Transverse colon (tissue), 4 donors: ENCODE data around the gene CACNA1E. TPM values are rescaled to one million over a fixed set of nuclear protein-coding genes. Genes with fewer than 3 reads are reported as not detected.

Source experiments
- DNase-seq: peaks from one replicate; pipeline ENCODE4 v3.0.0-alpha.2; 2019
- H3K27ac ChIP-seq, 4 donors: fragments of 200-600 bp; sonication (generic); 2 replicates each; pipeline ENCODE4 v1.5.1; 2016 to 2018; ENCODE audit warnings: inconsistent platforms in 4 of 4
- H3K27me3 ChIP-seq: fragments of 200-600 bp; sonication (generic); 2 replicates; pipeline ENCODE4 v1.5.1; 2017; ENCODE audit warnings: inconsistent platforms
- H3K36me3 ChIP-seq, 4 donors: fragments of 200-600 bp; sonication (generic); 2 replicates each; pipeline ENCODE4 v1.5.1; 2017 to 2019; ENCODE audit warnings: inconsistent platforms in 4 of 4
- H3K4me1 ChIP-seq, 4 donors: fragments of 200-600 bp; sonication (generic); 2 replicates each; pipeline ENCODE4 v1.5.1; 2017 to 2020; ENCODE audit warnings: inconsistent platforms in 4 of 4
- H3K4me3 ChIP-seq, 4 donors: fragments of 200-600 bp; sonication (generic); 1 replicate in 1 of 4; 2 replicates in 3 of 4; pipeline versions ENCODE4 v1.5.1 to v1.6.1; 2017 to 2019; ENCODE audit warnings: inconsistent platforms in 4 of 4
- H3K9me3 ChIP-seq, 2 donors: fragments of 200-600 bp; sonication (generic); 2 replicates each; pipeline ENCODE4 v1.5.1; 2017 to 2019; ENCODE audit warnings: inconsistent platforms in 2 of 2
- CTCF ChIP-seq, 5 experiments: fragments of 200-600 bp in 3 of 5; fragments of 450-650 bp in 2 of 5; sonication (generic) in 3 of 5; IDR thresholded peaks; 1 replicate in 2 of 5; 2 replicates in 3 of 5; pipeline ENCODE4 v1.5.1; 2016 to 2017; ENCODE audit warnings: antibody characterized with exemption in 5 of 5, inconsistent platforms in 3 of 5, mild to moderate bottlenecking in 2 of 5, moderate library complexity in 1 of 5
- EP300 ChIP-seq: sonication (generic); formaldehyde crosslinking; IDR thresholded peaks from one replicate; pipeline ENCODE4 v1.6.1; 2017; ENCODE audit warnings: antibody characterized with exemption, low read depth
- POLR2A ChIP-seq: fragments of 450-650 bp; IDR thresholded peaks from one replicate; pipeline ENCODE4 v1.6.1; 2016; ENCODE audit warnings: antibody characterized with exemption, mild to moderate bottlenecking, moderate library complexity
- POLR2AphosphoS5 ChIP-seq, 3 donors: sonication (generic); formaldehyde crosslinking; IDR thresholded peaks; one replicate each; pipeline ENCODE4 v1.6.1; 2016; ENCODE audit warnings: antibody characterized with exemption in 3 of 3
- WGBS, 2 donors: methylation state at CpG; one replicate each; pipeline ENCODE4 v1.1.5; 2018; ENCODE audit warnings: low coverage in 1 of 2; 5-methylcytosine and 5-hydroxymethylcytosine counted together
- in situ Hi-C, 4 donors: fragments of 200-750 bp; cut with MboI; loops; one replicate each; pipeline versions ENCODE4 v1.15.0 to v1.15.1; 2017; ENCODE audit warnings: low sequenced_read_pairs in 3 of 4, low pct_ligation_motif_present in 1 of 4, low pct_unique_long_range_greater_than_20kb in 1 of 4
- intact Hi-C: fragments of 100-400 bp; cut with DNase I; formaldehyde crosslinking; loops from one replicate; pipeline ENCODE4 v1.15.1; 2023; ENCODE audit warnings: low total_unique reads
- total RNA-seq, 4 donors: library from RNA; depleted of rRNA; stranded (reverse); fragments of >200 nt; gene quantifications; one replicate each; pipeline ENCODE4 v1.1.0, GENCODE V29; 2016

The CACNA1E gene
- total RNA-seq, 4 donors from 2014 or later: under 0.01 to 0.16 (median 0.14) TPM; not detected in 1

GRCh38 chr1:181630398-181630797 lies 147.1 kb downstream of the CACNA1E start:
- in situ Hi-C loops: no loop called here

GRCh38 chr1:181630838-181631237 lies 147.5 kb downstream of the CACNA1E start:
- no peak overlapping the region for H3K27ac ChIP-seq
- H3K4me3 ChIP-seq: no peak overlapping the region
- WGBS, 2 donors: 80% methylated on average over 3 of the region's 3 CpGs; no CpG with 5 or more reads in 1 of the 2 donors
- DNase-seq: no peak
- in situ Hi-C loops (no loop called here), intact Hi-C loops (no loop called here)
- no peaks in the 10 kb centered on the region for H3K27me3 ChIP-seq
- peaks cover 0 to 15% (median 2%) of the 10 kb centered on the region in 4 donors for H3K4me1 ChIP-seq
- H3K9me3 ChIP-seq: no peaks in the 10 kb centered on the region
- H3K36me3 ChIP-seq: no peaks in the 10 kb centered on the region
- TF ChIP-seq POLR2AphosphoS5 (IDR thresholded peaks at IDR 0.05): no peak
- TF ChIP-seq CTCF (IDR thresholded peaks at IDR 0.05): no peak

More at GRCh38 chr1:181630398-181630797, 147.1 kb downstream of the CACNA1E start:
- TF ChIP-seq POLR2AphosphoS5 (IDR thresholded peaks at IDR 0.05) (no peak), CTCF (IDR thresholded peaks at IDR 0.05) (no peak), EP300 (no peak), POLR2A (no peak)
- no peak for DNase-seq
- Histone ChIP-seq H3K27ac (no peak overlapping the region), H3K4me1 (peaks cover 0 to 15% (median 2%) of the 10 kb centered on the region in 4 donors), H3K36me3 (no peaks in the 10 kb centered on the region), H3K9me3 (no peaks in the 10 kb centered on the region), H3K4me3 (no peak overlapping the region), H3K27me3 (no peaks in the 10 kb centered on the region)
- intact Hi-C loops: no loop called here
- 62 to 100% methylated on average over 1 to 2 of the region's 2 CpGs for WGBS, 2 donors

GRCh38 chr1:181632492-181632891 lies 149.2 kb downstream of the CACNA1E start:
- intact Hi-C loops (no loop called here), in situ Hi-C loops (no loop called here)
- H3K27ac ChIP-seq: peak overlapping the region in 3 of 4 donors; percentile 47 to 66 (median 59)
- no peak overlapping the region for H3K4me3 ChIP-seq
- no peaks in the 10 kb centered on the region for H3K9me3 ChIP-seq
- peaks cover 0 to 7% (median 2%) of the 10 kb centered on the region in 4 donors for H3K4me1 ChIP-seq
- no peaks in the 10 kb centered on the region for H3K36me3 ChIP-seq
- 35 to 38% methylated on average over 1 of the region's 1 CpG for WGBS, 2 donors
- TF ChIP-seq POLR2A (no peak), CTCF (IDR thresholded peaks at IDR 0.05) (peak in 2 of 5 experiments; percentile 17 to 24), POLR2AphosphoS5 (IDR thresholded peaks at IDR 0.05) (no peak), EP300 (no peak)
- H3K27me3 ChIP-seq: peaks cover 1% of the 10 kb centered on the region
- no peak for DNase-seq

GRCh38 chr1:181632960-181633359 lies 149.6 kb downstream of the CACNA1E start:
- TF ChIP-seq CTCF (IDR thresholded peaks at IDR 0.05): no peak
- no peak for TF ChIP-seq EP300
- TF ChIP-seq POLR2A: no peak
- TF ChIP-seq POLR2AphosphoS5 (IDR thresholded peaks at IDR 0.05): no peak
- in situ Hi-C loops: no loop called here
- 85 to 88% methylated on average over 5 to 6 of the region's 6 CpGs for WGBS, 2 donors

More at GRCh38 chr1:181632960-181633359, 149.6 kb downstream of the CACNA1E start:
- Histone ChIP-seq H3K27ac (no peak overlapping the region), H3K4me1 (peaks cover 0 to 7% (median 2%) of the 10 kb centered on the region in 4 donors), H3K27me3 (peaks cover 3% of the 10 kb centered on the region), H3K4me3 (no peak overlapping the region), H3K9me3 (no peaks in the 10 kb centered on the region), H3K36me3 (no peaks in the 10 kb centered on the region)
- intact Hi-C loops: no loop called here
- no peak for DNase-seq
